ENCODE results near the gene EXOC3L4. TPM values are rescaled to one million over a fixed set of nuclear protein-coding genes. Genes with fewer than 3 reads are reported as not detected.

Gene EXOC3L4
- total and polyA plus RNA-seq, 4 donors = 24.0 to 77.8 (median 36.7) TPM

DNA sequence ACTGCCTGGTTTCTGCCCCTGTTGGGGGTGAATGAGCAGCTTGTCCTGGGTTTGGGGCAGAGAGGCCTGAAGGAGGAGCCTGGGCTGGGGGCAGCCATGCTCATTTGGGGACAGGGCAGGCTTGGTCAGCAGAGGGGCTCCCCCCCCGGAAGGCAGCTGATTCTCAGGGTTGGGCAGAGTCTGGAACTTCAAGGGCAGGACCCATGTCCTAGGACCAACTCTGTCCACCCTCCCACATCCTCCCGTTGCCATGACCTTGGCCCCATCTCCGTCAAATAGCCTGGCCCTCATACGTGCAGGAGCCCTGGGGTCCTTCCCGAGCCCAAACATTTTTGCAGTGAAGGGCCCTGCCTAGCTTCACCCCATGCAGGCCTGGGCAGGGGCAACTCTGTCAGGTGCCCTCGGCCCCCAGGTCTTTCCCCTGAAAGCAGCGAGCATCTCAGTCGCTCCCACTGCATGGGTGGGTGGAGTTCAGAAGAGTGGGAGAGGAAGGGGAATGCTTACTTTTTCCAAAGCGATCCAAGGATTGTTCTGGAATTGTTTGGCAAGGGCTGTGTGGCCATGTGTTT, 61.4 kb downstream of the EXOC3L4 start:
- peaks cover 4 to 16% (median 10%) of the 10 kb centered on the region in 4 donors for H3K4me1 ChIP-seq (ENCODE audit: control insufficient read depth in 4 of 4, insufficient read depth in 4 of 4, low read length in 3 of 4)
- no peak overlapping the region for H3K4me3 ChIP-seq (ENCODE audit: low read depth in 1 of 3, low read length in 3 of 3)
- TF ChIP-seq FOXA2 (IDR thresholded peaks at IDR 0.05) (no peak), ATF3 (IDR thresholded peaks at IDR 0.05) (no peak), TAF1 (conservative IDR thresholded peaks at IDR 0.05) (no peak), GABPA (IDR thresholded peaks at IDR 0.05 in 1 of 2, conservative IDR thresholded peaks at IDR 0.05 in 1 of 2) (no peak), HNF4A (conservative IDR thresholded peaks at IDR 0.05) (no peak), FOXA1 (IDR thresholded peaks at IDR 0.05) (no peak), RAD21 (IDR thresholded peaks at IDR 0.05) (no peak), SP1 (IDR thresholded peaks at IDR 0.05) (no peak), JUND (IDR thresholded peaks at IDR 0.05) (no peak), HNF4G (IDR thresholded peaks at IDR 0.05) (no peak), REST (IDR thresholded peaks at IDR 0.05) (no peak), RXRA (IDR thresholded peaks at IDR 0.05) (no peak), ZBTB33 (IDR thresholded peaks at IDR 0.05) (no peak), NR2F2 (IDR thresholded peaks at IDR 0.05) (no peak), EGR1 (IDR thresholded peaks at IDR 0.05; ENCODE audit: low read depth in 2 of 2) (no peak), YY1 (IDR thresholded peaks at IDR 0.05) (no peak)
- TF ChIP-seq, protein P1, sequence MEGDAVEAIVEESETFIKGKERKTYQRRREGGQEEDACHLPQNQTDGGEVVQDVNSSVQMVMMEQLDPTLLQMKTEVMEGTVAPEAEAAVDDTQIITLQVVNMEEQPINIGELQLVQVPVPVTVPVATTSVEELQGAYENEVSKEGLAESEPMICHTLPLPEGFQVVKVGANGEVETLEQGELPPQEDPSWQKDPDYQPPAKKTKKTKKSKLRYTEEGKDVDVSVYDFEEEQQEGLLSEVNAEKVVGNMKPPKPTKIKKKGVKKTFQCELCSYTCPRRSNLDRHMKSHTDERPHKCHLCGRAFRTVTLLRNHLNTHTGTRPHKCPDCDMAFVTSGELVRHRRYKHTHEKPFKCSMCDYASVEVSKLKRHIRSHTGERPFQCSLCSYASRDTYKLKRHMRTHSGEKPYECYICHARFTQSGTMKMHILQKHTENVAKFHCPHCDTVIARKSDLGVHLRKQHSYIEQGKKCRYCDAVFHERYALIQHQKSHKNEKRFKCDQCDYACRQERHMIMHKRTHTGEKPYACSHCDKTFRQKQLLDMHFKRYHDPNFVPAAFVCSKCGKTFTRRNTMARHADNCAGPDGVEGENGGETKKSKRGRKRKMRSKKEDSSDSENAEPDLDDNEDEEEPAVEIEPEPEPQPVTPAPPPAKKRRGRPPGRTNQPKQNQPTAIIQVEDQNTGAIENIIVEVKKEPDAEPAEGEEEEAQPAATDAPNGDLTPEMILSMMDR (IDR thresholded peaks at IDR 0.05; ENCODE audit: low read depth, low read length, missing input control) = no peak
- TF ChIP-seq, protein P2, sequence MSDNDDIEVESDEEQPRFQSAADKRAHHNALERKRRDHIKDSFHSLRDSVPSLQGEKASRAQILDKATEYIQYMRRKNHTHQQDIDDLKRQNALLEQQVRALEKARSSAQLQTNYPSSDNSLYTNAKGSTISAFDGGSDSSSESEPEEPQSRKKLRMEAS (IDR thresholded peaks at IDR 0.05) = no peak
- no peaks in the 10 kb centered on the region for H3K27me3 ChIP-seq (ENCODE audit: control insufficient read depth in 4 of 4, insufficient read depth in 4 of 4, low read length in 3 of 4)
- H3K27ac ChIP-seq (ENCODE audit: low read depth in 1 of 2, low read length in 2 of 2) = no peak overlapping the region
- no peak overlapping the region for H3K9ac ChIP-seq (ENCODE audit: low read depth in 1 of 2, low read length in 2 of 2)
- no peaks in the 10 kb centered on the region for H3K9me3 ChIP-seq (ENCODE audit: control insufficient read depth in 4 of 4, low read length in 3 of 4)
- 87% methylated on average over 9 of the region's 9 CpGs for WGBS
- H3K36me3 ChIP-seq (ENCODE audit: control insufficient read depth in 4 of 4, insufficient read depth in 3 of 4, low read depth in 1 of 4, low read length in 3 of 4) = no peaks in the 10 kb centered on the region
- no peak for DNase-seq (ENCODE audit: low spot score)

All from liver (tissue), 9 donors.